ENCODE measurements around the gene MGAT5. TPM values are rescaled to one million over a fixed set of nuclear protein-coding genes. Genes with fewer than 3 reads are reported as not detected.

The MGAT5 gene
- total RNA-seq, 1 donor from 2014 or later, result 70.3 TPM

- DNase-seq, result no peak
Measured at GRCh38 chr2:134368009-134368817, 114.3 kb downstream of the MGAT5 start.

GRCh38 chr2:134369220-134369902 is 115.5 kb downstream of the MGAT5 start:
- no peak for DNase-seq

- no peak for DNase-seq
Measured at GRCh38 chr2:134370655-134371445, 117.0 kb downstream of the MGAT5 start.

GRCh38 chr2:134372141-134372540 is 118.3 kb downstream of the MGAT5 start:
- no peak for DNase-seq

GRCh38 chr2:134372611-134373131 is 118.8 kb downstream of the MGAT5 start:
- peak; percentile 46 for DNase-seq

GRCh38 chr2:134375935-134376334 is 122.1 kb downstream of the MGAT5 start:
- peak; percentile 30 for DNase-seq

GRCh38 chr2:134377730-134378129 is 123.9 kb downstream of the MGAT5 start:
- no peak for DNase-seq

GRCh38 chr2:134379293-134379692 is 125.4 kb downstream of the MGAT5 start:
- DNase-seq, result no peak

GRCh38 chr2:134379722-134380121 is 125.8 kb downstream of the MGAT5 start:
- no peak for DNase-seq

GRCh38 chr2:134381141-134381540 is 127.3 kb downstream of the MGAT5 start:
- DNase-seq, result no peak

- DNase-seq, result no peak
Measured at GRCh38 chr2:134384131-134384530, 130.3 kb downstream of the MGAT5 start.

GRCh38 chr2:134385195-134385594 is 131.3 kb downstream of the MGAT5 start:
- DNase-seq, result no peak

GRCh38 chr2:134386310-134386709 is 132.4 kb downstream of the MGAT5 start:
- DNase-seq, result no peak

GRCh38 chr2:134389381-134389780 is 135.5 kb downstream of the MGAT5 start:
- DNase-seq, result no peak

GRCh38 chr2:134391751-134392160 is 137.9 kb downstream of the MGAT5 start:
- DNase-seq, result no peak

GRCh38 chr2:134392442-134393074 is 138.7 kb downstream of the MGAT5 start:
- no peak for DNase-seq

- no peak for DNase-seq
Measured at GRCh38 chr2:134393075-134393461, 139.2 kb downstream of the MGAT5 start.

- DNase-seq, result no peak
Measured at GRCh38 chr2:134395779-134396178, 141.9 kb downstream of the MGAT5 start.

GRCh38 chr2:134396493-134396892 is 142.6 kb downstream of the MGAT5 start:
- no peak for DNase-seq

- DNase-seq, result no peak
Measured at GRCh38 chr2:134397146-134397896, 143.4 kb downstream of the MGAT5 start.

GRCh38 chr2:134398300-134398699 is 144.4 kb downstream of the MGAT5 start:
- DNase-seq, result no peak
